ENCODE results near the gene MAPRE2. TPM values are rescaled to one million over a fixed set of nuclear protein-coding genes. Genes with fewer than 3 reads are reported as not detected.

Gene MAPRE2
- polyA plus RNA-seq, 1 donor from 2014 or later = 58.9 TPM

DNA sequence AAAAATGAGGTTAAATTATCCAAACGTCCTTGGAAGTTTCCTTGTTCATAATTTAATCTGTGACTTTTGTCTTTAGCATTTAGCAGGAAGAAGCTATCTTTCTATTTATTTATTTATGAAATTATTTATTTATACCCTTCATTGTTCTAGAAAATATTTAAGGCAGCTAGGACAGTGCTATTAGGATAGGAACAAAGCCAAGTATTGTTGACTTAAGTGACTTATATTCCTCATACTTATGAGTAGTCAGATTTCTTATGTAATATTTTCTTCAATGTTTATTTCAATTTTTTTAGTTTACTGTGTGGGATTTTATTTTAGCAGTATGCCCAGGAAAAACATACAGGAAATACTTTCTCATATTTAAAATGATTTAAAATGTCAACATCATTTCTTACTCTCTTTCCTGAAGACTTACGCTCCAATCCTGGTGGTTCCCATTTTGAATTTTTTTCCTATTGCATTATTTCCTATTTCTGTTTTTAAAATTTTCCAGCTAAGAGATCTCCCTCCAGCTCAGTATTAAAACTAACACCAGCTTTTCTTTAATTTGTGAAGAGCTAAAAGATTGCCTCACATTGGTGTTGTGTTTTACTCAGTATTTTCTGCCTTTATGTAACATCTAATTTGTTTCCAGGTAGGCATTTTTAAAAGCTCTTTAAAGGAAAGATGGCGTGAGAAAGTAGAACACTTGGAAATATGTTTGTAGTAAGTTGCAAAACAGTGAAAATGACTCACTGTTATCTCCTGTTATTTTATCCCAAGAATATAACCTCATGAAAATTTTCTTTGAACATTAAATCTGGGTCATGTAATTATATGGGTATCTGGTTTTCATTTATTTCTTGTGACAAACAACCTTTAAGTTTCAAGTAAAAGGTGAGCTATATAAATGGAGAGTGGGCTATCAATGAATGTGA, 32.2 kb downstream of the MAPRE2 start:
- no peaks in the 10 kb centered on the region for H3K9me3 ChIP-seq (ENCODE audit: low read length)
- H3K4me3 ChIP-seq (ENCODE audit: low read length) = no peak overlapping the region
- H3K4me2 ChIP-seq (ENCODE audit: low read length) = no peak overlapping the region
- H3K9me2 ChIP-seq (ENCODE audit: insufficient read depth, low read length) = no peaks in the 10 kb centered on the region
- TF ChIP-seq, protein P1, sequence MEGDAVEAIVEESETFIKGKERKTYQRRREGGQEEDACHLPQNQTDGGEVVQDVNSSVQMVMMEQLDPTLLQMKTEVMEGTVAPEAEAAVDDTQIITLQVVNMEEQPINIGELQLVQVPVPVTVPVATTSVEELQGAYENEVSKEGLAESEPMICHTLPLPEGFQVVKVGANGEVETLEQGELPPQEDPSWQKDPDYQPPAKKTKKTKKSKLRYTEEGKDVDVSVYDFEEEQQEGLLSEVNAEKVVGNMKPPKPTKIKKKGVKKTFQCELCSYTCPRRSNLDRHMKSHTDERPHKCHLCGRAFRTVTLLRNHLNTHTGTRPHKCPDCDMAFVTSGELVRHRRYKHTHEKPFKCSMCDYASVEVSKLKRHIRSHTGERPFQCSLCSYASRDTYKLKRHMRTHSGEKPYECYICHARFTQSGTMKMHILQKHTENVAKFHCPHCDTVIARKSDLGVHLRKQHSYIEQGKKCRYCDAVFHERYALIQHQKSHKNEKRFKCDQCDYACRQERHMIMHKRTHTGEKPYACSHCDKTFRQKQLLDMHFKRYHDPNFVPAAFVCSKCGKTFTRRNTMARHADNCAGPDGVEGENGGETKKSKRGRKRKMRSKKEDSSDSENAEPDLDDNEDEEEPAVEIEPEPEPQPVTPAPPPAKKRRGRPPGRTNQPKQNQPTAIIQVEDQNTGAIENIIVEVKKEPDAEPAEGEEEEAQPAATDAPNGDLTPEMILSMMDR (IDR thresholded peaks at IDR 0.05; ENCODE audit: poor library complexity, severe bottlenecking) = no peak
- TF ChIP-seq RAD21 (conservative IDR thresholded peaks at IDR 0.05) = no peak
- TF ChIP-seq SMC3 (conservative IDR thresholded peaks at IDR 0.05; ENCODE audit: poor library complexity) = no peak
- no peak for TF ChIP-seq EP300 (conservative IDR thresholded peaks at IDR 0.05; ENCODE audit: poor library complexity, severe bottlenecking)
- TF ChIP-seq POLR2AphosphoS5 (IDR thresholded peaks at IDR 0.05) = no peak
- TF ChIP-seq, protein P2, sequence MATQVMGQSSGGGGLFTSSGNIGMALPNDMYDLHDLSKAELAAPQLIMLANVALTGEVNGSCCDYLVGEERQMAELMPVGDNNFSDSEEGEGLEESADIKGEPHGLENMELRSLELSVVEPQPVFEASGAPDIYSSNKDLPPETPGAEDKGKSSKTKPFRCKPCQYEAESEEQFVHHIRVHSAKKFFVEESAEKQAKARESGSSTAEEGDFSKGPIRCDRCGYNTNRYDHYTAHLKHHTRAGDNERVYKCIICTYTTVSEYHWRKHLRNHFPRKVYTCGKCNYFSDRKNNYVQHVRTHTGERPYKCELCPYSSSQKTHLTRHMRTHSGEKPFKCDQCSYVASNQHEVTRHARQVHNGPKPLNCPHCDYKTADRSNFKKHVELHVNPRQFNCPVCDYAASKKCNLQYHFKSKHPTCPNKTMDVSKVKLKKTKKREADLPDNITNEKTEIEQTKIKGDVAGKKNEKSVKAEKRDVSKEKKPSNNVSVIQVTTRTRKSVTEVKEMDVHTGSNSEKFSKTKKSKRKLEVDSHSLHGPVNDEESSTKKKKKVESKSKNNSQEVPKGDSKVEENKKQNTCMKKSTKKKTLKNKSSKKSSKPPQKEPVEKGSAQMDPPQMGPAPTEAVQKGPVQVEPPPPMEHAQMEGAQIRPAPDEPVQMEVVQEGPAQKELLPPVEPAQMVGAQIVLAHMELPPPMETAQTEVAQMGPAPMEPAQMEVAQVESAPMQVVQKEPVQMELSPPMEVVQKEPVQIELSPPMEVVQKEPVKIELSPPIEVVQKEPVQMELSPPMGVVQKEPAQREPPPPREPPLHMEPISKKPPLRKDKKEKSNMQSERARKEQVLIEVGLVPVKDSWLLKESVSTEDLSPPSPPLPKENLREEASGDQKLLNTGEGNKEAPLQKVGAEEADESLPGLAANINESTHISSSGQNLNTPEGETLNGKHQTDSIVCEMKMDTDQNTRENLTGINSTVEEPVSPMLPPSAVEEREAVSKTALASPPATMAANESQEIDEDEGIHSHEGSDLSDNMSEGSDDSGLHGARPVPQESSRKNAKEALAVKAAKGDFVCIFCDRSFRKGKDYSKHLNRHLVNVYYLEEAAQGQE (IDR thresholded peaks at IDR 0.05; ENCODE audit: borderline replicate concordance) = no peak
- no peak for TF ChIP-seq MXI1 (conservative IDR thresholded peaks at IDR 0.05; ENCODE audit: poor library complexity, severe bottlenecking)
- no peak for TF ChIP-seq EZH2 (IDR thresholded peaks at IDR 0.05; ENCODE audit: borderline replicate concordance, insufficient read depth, low read length, poor library complexity, severe bottlenecking)
- TF ChIP-seq TAF1 (IDR thresholded peaks at IDR 0.05; ENCODE audit: low read depth) = no peak
- H3K27me3 ChIP-seq (ENCODE audit: insufficient read depth, low read depth, low read length) = no peaks in the 10 kb centered on the region
- H3K79me2 ChIP-seq (replicated peaks; ENCODE audit: insufficient read depth, low read length) = peaks cover 5% of the 10 kb centered on the region
- no peak overlapping the region for H3K27ac ChIP-seq (ENCODE audit: low read length)
- no peaks in the 10 kb centered on the region for H3F3A ChIP-seq (ENCODE audit: insufficient read depth, low read length, poor library complexity, severe bottlenecking)
- H4K20me1 ChIP-seq (ENCODE audit: insufficient read depth) = peaks cover 4% of the 10 kb centered on the region
- H3K9ac ChIP-seq (ENCODE audit: low read length) = no peak overlapping the region
- H2AFZ ChIP-seq (ENCODE audit: low read depth, low read length) = no peak overlapping the region
- peaks cover 6% of the 10 kb centered on the region for H3K36me3 ChIP-seq (ENCODE audit: insufficient read depth, low read length)

DNA sequence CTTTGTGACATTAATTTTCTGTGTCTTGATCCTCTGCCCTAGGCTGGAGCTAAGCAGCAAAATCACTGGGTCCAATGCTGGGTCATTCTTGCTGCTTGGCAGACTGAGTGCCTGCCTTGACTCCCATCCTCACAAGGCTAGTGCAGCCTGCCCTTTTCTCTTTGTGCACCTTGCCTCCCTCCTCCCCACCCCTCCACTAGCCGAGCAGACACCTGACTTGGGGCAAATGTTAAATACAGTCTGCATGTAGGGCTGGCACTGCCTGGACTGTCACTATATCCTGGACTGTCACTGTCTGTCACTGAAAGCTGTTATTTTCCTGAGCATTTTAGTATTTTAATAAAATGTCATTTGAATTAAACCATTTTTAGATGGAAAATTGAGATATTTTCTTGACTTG, 33.4 kb downstream of the MAPRE2 start:
- Histone ChIP-seq H3K27ac (ENCODE audit: low read length) (no peak overlapping the region), H2AFZ (ENCODE audit: low read depth, low read length) (no peak overlapping the region)
- no peak for TF ChIP-seq MXI1 (conservative IDR thresholded peaks at IDR 0.05; ENCODE audit: poor library complexity, severe bottlenecking)
- TF ChIP-seq TAF1 (IDR thresholded peaks at IDR 0.05; ENCODE audit: low read depth) = no peak
- no peak for TF ChIP-seq SMC3 (conservative IDR thresholded peaks at IDR 0.05; ENCODE audit: poor library complexity)
- TF ChIP-seq, protein P1 (IDR thresholded peaks at IDR 0.05; ENCODE audit: poor library complexity, severe bottlenecking) = no peak
- TF ChIP-seq, protein P2 (IDR thresholded peaks at IDR 0.05; ENCODE audit: borderline replicate concordance) = no peak
- no peak for TF ChIP-seq EP300 (conservative IDR thresholded peaks at IDR 0.05; ENCODE audit: poor library complexity, severe bottlenecking)
- TF ChIP-seq EZH2 (IDR thresholded peaks at IDR 0.05; ENCODE audit: borderline replicate concordance, insufficient read depth, low read length, poor library complexity, severe bottlenecking) = no peak
- TF ChIP-seq RAD21 (conservative IDR thresholded peaks at IDR 0.05) = no peak
- no peak for TF ChIP-seq POLR2AphosphoS5 (IDR thresholded peaks at IDR 0.05)

More for the DNA sequence above, 33.4 kb downstream of the MAPRE2 start:
- Histone ChIP-seq H3K4me2 (ENCODE audit: low read length) (no peak overlapping the region), H3K9ac (ENCODE audit: low read length) (no peak overlapping the region), H3F3A (ENCODE audit: insufficient read depth, low read length, poor library complexity, severe bottlenecking) (no peaks in the 10 kb centered on the region), H4K20me1 (ENCODE audit: insufficient read depth) (peaks cover 4% of the 10 kb centered on the region), H3K79me2 (replicated peaks; ENCODE audit: insufficient read depth, low read length) (peaks cover 5% of the 10 kb centered on the region), H3K9me2 (ENCODE audit: insufficient read depth, low read length) (no peaks in the 10 kb centered on the region), H3K27me3 (ENCODE audit: insufficient read depth, low read depth, low read length) (no peaks in the 10 kb centered on the region), H3K9me3 (ENCODE audit: low read length) (no peaks in the 10 kb centered on the region), H3K4me3 (ENCODE audit: low read length) (no peak overlapping the region), H3K36me3 (ENCODE audit: insufficient read depth, low read length) (peaks cover 6% of the 10 kb centered on the region)
